ENCODE measurements around the gene GNB4.

The GNB4 gene

DNA sequence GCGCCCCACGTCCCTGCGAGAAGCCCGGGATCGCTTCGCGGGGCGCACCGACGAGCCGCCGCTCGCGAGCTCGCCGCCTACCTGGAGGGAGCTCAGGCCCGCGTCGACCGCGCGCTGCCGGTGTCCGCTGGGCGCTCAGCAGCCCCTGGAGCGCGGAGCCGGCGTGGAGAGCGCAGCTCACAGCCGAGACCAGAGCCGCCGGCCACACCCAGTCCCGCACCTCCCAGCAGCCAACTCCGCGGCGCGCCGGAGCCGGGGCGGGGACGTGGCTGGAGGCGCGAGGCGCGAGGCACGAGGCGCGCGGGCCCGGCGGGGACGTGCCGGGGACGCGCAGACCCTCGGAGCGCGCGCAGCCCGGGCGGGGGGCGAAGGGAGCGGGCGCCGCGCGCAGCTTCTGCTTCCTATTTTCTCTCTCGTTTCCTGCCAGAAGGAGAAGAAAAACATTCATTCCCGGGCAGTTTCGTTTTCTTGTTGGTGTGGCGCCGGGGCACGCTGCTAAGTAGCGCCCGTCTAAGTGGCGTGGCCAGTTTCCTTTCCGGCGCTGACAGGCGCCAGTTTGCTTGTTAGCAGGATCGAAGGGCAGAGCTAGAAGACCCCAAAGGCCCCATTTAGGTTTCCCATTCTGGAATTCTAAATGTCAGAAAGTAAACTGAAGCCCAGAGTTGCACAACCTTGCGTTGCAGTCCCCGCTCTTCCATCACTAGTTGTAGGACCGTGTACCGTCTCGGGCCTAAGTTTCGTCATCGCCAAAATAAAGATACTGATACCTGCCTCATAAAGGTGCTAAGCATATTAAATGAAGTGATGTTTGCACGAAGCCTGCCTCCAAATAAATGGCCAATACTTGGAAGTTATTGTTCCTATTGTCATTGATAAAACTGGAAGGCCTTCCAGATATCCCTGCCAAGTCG lies at the start of gene GNB4:
Gene GNB4, minus strand, starts transcription at position 206 of the 911 bp plus-strand sequence. CDS start 25,270 bp downstream, outside the sequence.
- in situ Hi-C loops (cut with MboI; ENCODE audit: low sequenced_read_pairs), result no loop called here

DNA sequence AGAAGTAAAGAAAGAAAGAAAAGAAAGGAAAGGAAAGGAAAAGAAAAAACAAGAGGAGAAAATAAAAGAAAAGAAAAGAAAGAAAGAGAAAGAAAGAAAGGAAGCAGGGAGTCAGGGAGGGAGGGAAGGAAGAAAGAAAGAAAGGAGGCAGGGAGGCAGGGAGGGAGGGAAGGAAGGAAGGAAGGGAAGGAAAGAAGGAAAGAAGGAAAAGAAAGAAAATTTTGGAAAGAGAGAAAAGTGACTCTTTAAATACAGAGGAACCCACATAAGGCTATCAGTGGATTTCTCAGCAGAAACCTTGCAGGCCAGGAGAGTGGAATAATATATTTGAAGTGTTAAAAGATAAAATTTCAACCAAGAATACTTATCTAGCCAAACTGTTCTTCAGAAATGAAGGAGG lies 44.2 kb upstream of the GNB4 start:
- in situ Hi-C loops (cut with MboI; ENCODE audit: low sequenced_read_pairs), result no loop called here

DNA sequence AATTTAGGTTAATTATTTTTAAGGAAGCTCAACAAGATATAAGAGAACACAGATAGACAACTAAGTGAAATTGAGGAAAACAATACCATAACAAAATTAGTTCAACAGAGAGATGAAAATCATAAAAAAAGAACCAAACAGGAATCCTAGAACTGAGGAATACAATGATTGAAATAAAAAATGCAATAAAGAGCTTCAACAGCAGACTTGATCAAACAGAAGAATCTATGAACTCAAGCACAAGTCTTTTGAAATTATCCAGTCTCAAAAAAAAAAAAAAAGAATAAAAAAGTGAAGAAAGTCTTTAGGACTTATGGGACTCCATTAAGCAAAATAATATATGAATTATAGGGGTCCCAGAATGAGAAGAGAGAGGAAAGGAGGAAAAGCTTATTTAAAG lies 42.0 kb upstream of the GNB4 start:
- in situ Hi-C loops (cut with MboI; ENCODE audit: low sequenced_read_pairs), result no loop called here

DNA sequence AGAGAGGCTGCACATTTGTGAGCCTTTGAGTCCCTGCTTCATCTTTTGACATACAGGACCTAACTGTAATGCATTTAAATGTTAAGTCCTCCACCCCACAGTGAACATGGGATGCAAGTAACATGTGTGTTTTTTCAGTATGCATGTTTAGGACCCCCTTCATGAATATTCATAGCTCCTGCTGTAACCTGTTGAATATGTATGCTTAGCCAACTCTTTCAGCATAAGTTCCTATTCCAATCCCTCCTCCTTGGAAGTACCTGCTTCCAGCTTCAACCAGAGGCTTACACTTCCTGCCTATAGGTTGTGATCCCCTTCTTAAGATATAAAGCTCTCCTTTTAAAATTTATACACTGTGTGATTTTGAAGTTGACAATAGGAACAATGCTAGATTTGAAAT lies 36.9 kb upstream of the GNB4 start:
- in situ Hi-C loops (cut with MboI; ENCODE audit: low sequenced_read_pairs), result no loop called here

DNA sequence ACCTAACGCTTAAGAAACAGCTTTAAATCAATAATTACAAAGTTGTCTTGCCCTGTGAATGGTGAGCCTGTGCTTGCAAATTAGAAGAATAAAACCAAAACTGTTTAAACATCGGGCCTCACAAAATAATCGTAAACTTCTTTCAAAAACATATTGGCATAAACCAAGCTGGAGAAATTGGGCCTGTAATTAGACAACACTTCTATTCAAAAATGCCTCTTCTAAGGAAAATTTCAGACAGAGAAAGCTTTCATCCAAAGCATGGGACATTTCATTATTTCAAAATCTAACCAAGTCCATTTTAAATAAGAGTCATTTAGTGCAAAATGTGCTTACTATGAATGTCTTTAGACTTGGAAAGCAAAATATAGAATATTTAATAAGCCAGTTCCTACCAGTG lies 35.5 kb upstream of the GNB4 start:
- in situ Hi-C loops (cut with MboI; ENCODE audit: low sequenced_read_pairs), result no loop called here

DNA sequence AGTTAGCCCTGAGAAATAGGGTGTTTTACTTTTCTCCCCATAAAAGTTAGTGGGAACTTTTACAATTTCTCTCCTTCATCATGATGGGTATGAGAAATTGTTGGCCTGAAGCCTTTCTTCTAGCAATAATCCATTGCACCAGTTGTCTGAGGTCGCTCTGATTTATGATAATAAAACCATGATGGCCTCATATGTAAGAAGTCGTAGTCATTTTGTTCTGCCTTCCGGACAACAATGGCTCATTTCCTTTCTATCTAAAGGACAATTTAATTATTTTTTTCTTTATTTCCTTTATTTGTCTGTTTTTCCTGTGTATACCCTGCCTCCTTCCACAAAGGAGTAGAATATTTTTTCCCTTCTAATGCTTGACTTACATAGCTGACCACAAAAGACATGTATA lies 31.6 kb upstream of the GNB4 start:
- in situ Hi-C loops (cut with MboI; ENCODE audit: low sequenced_read_pairs), result no loop called here

DNA sequence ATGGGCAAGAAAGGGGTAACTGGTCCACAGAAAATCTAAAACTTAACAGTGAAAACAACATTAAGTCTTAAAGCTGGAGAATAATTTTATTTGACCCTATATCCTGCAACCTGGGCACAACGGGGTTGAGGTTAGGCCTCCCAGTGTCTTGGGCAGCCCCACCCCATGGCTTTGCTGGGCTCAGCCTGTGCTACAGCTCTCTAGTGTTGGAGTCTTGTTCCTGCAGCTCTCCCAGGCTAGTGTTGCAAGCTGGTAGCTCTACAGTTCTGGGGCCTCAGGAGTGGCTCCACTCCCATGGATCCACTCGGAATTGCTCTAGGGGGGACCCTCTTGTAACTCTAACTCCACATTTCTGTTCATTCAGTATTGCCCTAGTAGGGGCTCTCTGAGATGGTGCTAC lies 24.9 kb upstream of the GNB4 start:
- in situ Hi-C loops (cut with MboI; ENCODE audit: low sequenced_read_pairs), result no loop called here

DNA sequence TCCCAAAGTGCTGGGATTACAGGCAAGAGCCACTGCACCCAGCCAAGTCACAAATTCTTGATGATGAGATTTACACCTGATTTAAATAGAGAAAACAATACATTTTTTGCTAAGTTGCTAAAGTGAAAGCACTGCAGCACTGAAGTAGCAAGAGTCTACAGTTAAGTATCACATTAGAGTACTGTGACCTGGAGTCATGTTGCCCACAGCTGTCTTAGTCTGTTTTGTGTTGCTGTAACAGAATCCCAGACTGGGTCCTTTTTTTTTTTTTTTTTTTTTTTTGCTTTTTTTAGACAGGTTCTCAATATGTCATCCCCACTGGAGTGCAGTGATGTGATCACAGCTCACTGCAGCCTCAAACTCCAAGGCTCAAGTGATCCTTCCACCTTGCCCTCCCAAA lies 23.2 kb upstream of the GNB4 start:
- in situ Hi-C loops (cut with MboI; ENCODE audit: low sequenced_read_pairs), result no loop called here

DNA sequence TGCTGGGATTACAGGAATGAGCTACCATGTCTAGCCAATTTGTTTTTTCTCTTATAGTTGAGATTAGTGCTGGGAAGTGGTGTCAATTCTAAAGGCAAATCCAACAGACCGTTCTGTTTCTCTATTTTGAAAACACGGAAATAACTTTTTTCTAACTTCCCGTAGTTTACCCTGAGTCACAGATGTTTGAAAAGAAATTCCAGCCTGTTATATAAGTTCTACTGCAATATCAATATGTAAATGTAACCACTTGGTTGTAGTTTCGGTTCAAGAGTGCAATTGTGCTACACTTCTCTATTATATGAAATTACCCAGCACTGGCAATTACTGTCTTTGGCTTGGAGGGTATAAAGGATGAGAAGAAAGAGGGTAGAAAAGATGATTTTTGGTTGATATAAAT lies 22.3 kb upstream of the GNB4 start:
- in situ Hi-C loops (cut with MboI; ENCODE audit: low sequenced_read_pairs), result no loop called here

DNA sequence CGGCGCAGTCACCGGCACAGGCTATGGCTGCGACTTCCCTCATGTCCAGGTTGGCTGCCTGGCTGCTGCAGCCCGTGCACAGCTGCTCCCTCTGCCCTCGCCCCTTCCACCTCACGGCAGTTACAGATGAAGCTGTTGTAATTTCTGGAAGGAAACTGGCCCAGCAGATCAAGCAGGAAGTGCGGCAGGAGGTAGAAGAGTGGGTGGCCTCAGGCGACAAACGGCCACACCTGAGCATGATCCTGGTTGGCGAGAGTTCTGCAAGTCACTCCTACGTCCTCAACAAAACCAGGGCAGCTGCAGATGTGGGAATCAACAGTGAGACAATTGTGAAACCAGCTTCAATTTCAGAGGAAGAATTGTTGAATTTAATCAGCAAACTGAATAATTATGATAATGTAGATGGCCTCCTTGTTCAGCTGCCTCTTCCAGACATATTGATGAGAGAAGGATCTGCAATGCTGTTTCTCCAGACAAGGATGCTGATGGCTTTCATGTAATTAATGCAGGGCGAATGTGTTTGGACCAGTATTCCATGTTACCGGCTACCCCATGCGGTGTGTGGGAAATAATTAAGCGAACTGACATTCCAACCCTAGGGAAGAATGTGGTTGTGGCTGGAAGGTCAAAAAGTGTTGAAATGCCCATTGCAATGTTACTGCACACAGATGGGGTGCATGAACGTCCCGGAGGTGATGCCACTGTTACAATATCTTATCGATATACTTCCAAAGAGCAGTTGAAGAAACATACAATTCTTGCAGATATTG lies 13.2 kb upstream of the GNB4 start:
- in situ Hi-C loops (cut with MboI; ENCODE audit: low sequenced_read_pairs), result no loop called here

DNA sequence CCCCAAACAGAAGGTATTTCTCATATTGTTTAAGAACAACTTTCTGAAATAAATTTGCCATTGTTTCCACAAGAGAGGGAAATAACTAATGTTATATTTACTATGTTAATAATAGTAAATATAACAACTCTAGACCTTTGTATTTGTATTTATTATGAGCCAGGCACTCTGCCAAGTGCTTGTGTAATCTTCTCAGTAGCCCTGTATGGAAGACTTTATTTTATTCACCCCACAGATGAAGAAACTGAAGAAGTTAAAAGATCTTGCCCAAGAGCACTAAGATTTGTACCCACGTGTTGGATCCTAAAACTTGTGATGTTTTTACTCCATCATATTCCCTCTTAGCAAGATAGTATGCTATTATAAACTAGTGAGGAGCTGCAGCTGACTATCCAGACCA lies 12.0 kb upstream of the GNB4 start:
- in situ Hi-C loops (cut with MboI; ENCODE audit: low sequenced_read_pairs), result no loop called here

DNA sequence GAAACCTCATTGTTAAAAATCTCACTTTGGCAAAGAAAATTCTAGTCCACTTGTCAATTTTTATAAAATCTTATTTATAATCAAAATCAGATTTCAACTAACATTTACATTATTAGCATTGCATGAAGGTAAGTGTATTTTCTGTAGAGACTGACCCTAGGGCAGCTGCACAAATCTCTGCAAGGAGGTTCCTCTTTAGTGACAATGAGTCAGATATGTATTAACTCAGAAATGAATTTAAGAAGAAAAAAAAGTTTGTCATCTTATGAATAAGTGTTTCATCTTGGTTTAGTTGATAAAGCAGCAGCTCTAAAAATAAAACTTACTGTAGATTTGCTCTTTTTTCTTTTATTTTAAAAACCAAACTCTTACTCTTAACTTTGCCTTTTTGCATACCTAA lies 9.0 kb upstream of the GNB4 start:
- in situ Hi-C loops (cut with MboI; ENCODE audit: low sequenced_read_pairs), result no loop called here

DNA sequence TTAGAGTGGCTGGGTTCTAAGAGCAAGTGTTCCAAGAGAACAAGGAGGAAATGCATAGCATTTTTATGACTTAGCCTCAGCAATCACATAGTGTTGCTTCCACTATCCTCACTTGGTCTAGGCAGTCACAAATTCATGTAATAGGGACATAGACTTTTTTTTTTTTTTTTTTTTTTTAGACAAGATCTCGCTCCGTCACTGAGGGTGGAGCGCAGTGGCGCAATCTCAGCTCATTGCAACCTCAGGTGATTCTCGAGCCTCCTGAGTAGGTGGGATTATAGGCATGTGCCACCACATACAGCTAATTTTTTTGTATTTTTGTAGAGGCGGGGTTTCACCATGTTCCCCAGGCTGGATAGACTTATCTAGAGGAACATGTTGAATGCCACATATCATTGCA lies 4.7 kb upstream of the GNB4 start:
- in situ Hi-C loops (cut with MboI; ENCODE audit: low sequenced_read_pairs), result no loop called here

DNA sequence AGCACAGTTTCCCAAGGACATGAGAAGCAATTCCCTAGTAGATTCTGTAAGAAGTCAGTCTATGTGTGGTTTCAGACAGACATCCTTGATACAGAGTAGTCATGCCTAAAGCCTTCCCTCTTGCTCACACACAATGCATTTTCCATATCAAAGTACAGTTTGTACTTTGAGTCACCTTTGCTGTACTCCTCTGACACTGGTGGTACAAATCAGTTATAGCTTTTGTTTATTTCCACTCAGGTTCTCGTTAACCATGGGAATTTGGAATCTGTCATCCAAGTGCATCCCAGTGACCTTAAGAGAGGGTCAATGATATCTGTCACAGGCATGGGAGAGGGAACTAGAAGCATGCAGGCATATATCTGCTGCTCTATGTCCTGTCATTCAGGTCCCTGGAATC lies 3.6 kb upstream of the GNB4 start:
- in situ Hi-C loops (cut with MboI; ENCODE audit: low sequenced_read_pairs), result no loop called here

DNA sequence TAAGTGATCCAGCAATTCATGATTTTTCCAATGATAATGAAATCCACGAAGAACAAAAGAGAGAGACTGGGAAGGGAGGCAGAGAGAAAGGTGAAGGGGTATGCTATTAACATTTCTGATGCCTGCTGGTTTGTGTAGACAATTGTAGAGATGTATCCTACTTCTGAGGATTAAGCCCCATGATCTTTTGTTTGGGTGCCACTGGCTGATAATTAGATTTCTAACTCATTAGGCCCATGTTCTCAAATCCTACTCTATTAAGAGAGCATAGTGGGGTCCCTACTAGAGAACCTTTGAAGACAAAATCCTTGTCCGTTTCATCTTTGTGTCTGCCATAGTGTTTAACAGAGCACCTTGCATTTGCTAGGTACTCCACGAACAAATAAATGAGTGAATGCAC lies 2.7 kb upstream of the GNB4 start:
- in situ Hi-C loops (cut with MboI; ENCODE audit: low sequenced_read_pairs), result no loop called here

DNA sequence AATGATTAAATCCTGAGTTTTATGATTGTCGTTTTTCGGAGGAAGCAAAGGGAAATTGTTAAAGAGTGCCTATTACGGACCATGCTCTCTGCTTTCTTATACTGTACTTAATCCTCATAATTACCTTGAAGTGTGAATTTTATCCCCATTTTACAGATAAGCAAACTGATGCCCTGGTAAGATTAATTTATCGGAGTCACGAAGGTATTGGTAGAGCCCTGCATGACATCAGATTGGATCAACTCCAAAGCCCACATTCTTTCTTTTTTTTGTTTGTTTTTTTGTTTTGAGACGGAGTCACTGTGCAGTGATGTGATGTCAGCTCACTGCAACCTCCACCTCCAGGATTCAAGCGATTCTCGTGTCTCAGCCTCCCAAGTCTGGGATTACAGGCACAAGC lies 1.6 kb upstream of the GNB4 start:
- in situ Hi-C loops (cut with MboI; ENCODE audit: low sequenced_read_pairs), result no loop called here

DNA sequence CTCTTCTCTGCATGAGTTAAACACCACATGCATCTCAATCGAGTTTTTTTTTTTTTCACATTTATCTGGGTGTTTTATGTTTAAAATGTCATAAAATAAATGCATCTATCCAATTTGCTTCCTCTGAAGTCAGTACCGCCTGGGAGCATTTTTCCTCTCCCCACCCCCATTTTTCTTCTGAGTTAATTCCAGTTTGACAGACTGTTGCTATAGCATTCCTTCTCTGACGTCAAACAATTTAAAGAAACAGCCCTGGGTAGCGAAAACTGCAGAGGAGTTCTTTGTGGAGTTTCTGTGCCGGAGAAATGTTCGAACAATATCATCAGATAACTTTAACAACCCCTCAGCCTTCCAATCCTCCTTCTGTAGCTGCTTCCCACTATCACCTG lies 900 bp upstream of the GNB4 start:
- in situ Hi-C loops (cut with MboI; ENCODE audit: low sequenced_read_pairs), result no loop called here

DNA sequence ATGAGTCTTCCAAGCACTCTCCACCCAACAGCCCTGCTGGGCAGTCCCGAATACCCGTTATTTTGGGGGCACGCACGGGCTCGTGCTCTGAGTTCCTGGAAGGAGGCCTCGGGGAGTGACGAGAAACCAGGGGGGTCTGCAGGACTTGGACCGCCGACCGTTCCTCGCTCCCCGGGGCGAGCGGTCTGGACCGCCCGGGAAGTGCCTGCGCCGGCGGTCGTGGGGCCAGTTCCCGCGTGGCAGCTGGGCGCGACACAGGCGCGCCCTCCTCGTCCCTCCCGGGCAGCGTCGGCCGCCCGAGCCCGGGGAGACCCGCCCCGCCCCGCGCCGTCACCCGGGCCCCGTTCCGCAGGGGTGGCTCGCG lies 387 bp downstream of the GNB4 start:
- in situ Hi-C loops (cut with MboI; ENCODE audit: low sequenced_read_pairs), result no loop called here

DNA sequence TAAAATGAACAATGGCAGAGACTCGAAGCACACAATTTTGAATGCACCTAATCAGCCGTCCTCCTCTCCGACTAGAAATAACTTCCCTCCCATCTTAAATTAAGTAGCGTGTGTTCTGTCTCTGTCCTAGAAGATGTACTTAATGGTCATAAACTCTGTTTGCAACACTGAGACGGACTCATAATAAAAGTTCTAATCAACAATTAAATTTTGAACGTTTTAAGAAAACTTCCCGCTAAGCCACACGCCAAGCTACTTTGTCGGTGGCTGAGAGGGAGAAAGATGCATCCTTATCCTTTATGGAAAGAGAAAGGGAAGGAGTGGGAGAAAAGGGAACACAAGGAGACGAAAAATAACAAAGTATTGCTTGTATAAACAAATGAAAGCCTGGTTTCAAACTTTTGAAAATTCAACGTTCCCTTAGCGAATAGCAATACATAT lies 989 bp downstream of the GNB4 start:
- in situ Hi-C loops (cut with MboI; ENCODE audit: low sequenced_read_pairs), result no loop called here

DNA sequence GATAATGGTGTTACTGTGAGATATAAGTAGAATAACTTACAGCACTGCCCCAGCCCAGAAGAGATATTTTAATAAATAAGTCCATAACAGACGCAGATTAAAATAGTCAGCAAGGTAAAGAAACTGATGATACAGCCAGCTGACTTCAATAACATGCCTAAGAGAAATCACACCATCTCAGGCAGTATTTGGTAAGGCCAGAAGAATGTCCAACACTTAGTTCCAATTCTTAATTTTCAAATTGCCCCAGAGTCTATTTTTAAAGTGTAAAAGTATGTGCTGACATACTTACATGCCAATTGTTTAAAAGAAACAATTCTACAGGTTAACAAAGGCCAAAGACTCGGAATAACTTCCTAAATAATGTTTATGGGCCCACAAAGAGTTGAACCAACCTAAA lies 1.6 kb downstream of the GNB4 start:
- in situ Hi-C loops (cut with MboI; ENCODE audit: low sequenced_read_pairs), result no loop called here

DNA sequence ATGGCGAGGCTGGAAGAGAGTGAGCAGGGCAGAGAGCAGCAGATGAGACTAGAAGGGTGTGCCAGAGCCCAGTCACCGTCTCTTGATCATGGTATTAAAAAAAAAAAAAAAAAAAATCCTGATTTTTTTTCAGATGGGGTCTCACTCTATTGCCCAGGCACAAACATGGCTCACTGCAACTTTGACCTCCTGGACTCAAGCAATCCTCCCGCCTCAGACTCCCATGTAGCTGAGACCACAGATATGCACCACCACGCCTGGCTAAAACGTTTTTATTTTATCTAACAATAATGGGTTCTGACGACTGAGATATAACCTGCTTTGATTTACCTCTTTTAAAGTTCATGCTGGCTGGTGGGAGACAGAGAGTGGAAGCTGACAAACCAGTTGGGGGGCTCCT lies 4.0 kb downstream of the GNB4 start:
- in situ Hi-C loops (cut with MboI; ENCODE audit: low sequenced_read_pairs), result no loop called here

DNA sequence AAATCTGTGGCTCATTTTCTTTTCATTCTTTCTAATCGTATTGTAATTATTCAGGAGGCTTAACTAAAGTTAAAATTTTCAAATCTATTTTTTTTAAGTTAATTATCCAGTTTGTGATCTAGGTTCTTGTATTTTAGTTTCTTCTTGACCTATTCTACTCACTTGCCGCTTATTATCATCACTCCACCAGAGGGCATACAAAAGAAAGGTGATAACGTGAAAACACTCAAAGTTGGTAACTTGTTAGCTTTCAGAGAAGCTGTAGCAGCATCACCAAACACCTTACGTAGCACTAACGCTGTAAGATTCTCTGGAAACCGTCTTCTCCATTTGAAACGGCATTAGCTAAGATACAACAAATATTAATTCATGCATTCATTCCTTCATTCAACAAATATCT lies 4.8 kb downstream of the GNB4 start:
- in situ Hi-C loops (cut with MboI; ENCODE audit: low sequenced_read_pairs), result no loop called here
